GM21737 (cell line): ENCODE results near the gene PSMB3.

ENCODE experiments used
- ATAC-seq: cut with Tn5 transposase; IDR thresholded peaks from one replicate; pipeline ENCODE4 v1.9.1; 2021; ENCODE audit warnings: mild to moderate bottlenecking, moderate library complexity; ENCODE audit not compliant: unreplicated experiment

The PSMB3 gene

DNA sequence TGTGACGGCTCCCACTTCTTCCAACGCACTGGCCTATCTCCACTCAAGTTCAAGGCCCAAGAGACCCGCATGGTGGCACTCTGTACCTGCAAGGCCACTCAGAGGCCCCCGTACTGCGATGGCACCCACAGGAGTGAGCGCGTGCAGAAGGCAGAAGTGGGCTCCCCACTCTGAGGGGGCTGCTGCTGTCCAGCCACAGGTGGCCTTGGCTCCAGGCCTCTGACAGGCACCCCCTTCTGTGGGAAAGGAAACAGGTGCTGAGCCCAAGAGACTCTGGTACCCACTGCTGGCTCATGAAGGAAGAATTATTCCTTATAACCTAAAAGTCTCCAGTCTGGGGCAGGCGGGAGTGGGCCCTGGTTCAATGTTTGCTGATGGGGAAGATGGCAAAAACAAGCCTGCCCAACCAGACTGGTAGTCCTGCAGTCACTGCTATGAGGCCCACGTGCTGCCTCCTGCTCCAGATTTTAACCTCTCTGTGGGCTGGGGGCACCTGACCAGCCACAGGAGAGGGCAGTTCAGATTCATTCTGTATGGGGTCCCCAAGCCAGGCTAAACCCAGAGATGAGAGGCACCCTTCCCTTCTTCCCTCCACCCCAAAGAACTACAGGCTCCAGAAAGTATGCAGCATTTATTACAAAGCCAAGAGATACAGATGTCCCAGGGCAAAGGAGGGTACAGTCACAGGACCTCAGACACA lies 19.1 kb upstream of the PSMB3 start:
- ATAC-seq = no peak

- ATAC-seq = no peak
These were observed 18.3 kb upstream of the PSMB3 start for GRCh38 chr17:38733982-38734973.

DNA sequence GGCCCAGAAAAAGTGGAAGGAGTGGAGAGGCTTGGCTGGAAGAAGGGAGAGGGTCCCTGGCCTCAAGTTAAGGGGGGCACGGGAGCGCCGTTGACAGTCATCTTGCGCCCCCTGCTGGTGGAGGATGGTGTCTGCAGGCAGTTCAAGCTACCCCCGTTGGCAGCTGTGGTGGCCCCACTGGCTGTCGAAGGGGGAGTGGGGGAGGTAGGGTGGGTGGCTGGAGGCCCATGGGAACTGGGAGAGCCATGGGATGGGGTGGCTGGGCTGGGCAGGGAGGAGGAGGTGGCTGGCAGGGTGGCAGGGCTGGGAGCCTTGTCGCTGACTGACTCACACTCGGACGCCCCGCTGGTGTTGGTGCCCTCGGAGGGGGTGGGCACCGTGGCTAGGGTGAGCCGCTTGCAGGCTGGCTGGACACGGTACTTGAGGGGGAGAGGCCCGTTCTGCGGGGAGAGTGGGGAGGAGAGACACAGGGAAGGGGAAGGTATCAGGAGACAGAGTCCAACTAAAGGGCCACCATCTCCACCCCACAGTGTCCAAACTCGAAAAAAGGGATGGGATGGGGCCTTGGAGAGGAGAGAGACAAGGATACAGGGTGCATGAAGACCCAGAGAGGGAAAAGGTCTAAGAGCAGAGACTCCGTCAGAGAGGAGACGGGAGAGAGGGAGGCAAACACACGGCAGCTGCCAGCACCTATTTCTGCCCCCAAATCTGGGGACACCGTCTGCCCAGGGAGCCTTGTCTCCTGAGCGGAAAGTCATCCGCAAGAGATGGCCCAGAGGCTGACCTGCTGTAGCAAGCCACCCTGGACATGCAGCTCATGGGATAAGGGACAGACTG lies 17.2 kb upstream of the PSMB3 start:
- ATAC-seq = no peak

GRCh38 chr17:38738007-38738662 lies 14.4 kb upstream of the PSMB3 start:
- ATAC-seq = no peak

DNA sequence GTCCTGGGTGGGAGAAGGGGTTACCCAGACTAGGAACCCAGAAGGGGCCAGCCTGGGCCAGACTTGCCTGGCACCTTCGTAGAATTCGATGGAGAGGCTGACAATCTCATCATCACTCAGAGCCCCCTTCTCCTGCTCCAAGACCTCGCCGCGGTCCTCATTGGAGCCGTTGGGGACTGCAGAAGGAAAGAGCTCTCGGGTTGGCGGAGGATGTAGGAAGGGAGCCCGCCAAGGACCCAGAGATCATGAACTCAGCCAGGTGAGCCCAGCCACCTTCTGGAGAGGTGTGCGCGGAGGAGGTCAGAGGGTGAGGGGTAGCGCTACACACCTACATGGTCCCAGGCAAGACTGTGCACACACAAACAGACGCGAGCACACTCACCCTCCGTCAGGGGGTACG lies 13.9 kb upstream of the PSMB3 start:
- ATAC-seq = no peak

DNA sequence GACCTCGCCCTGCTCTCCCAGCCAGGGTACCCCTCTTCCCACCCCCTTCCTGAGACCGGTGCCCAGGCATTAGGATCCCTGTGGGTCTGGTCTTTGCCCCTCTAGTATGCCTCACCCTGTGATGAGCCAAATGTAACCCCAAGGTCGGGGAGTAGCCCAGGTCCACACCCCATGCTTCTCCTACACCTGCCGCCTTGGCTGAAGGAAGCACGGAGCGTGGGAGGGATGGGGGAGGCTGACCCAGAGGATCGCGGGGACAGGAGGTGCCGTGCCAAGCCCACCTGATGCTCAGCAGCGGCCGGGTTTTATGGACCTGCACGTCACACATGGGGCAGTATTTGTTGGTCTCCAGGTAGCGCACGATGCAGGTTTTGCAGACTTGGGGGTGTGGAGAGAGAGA lies 13.2 kb upstream of the PSMB3 start:
- ATAC-seq = no peak

DNA sequence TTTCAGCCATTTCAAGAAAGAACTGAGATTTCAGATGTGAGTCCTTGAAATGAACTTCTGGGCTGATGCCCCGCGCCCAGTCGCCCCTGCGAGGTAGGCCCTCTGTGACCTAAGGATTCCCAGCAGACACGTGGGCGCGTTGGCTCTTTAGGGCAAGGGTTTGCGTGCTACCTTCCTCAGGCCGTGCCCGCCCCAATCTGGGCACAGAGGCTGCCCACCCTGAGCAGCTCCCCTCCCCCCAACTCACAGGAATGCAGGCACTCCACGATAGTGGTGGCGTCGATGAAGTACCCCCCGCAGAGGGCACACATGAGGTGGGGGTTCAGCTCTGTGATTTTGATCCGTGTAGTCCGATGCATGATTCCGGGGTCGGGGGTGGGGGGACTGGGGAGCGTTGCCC lies 12.5 kb upstream of the PSMB3 start:
- no peak for ATAC-seq

- ATAC-seq = no peak
These were observed 11.7 kb upstream of the PSMB3 start for GRCh38 chr17:38740806-38741205.

- ATAC-seq = no peak
These were observed 11.1 kb upstream of the PSMB3 start for GRCh38 chr17:38741461-38741860.

- ATAC-seq = no peak
These were observed 10.6 kb upstream of the PSMB3 start for GRCh38 chr17:38741921-38742410.

DNA sequence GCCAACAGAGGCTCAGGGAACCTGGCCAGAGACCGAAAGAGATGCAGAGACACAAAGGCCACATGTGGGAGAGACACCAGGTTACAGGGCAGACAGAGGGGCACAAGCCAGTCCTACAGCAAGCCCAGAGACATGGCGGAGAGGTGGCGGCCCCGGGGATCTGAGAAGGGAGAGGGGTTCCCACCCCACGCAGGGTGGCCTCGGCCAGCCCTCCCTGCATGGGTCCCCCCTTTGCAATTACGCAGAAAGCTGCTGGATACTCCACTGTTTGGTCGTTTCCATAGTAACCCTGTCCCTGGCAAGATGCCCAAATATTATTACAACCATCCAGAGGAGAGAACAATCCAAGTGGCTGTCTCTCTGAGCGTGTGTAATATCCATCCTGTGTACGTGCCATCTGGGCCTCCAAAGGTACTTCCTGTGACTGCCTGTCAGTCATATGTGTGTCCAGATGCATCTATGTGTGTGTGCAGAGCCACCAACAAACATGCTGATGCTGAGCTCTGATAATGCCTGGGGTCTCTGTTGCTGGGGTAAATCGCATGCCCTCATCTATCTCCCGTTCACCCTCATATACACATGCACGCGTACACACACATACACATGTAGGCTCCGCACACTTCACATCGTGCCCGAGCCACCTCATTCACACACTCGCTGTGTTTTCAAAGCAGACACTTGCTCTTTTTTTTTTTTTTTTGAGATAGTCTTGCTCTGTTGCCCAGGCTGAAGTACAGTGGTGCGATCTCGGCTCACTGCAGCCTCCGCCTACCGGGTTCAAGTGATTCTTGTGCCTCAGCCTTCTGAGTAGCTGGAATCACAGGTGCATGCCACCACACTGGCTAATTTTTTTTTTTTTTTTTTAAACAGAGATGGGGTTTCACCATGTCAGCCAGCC lies 9.9 kb upstream of the PSMB3 start:
- ATAC-seq = no peak

GRCh38 chr17:38743556-38744171 lies 8.9 kb upstream of the PSMB3 start:
- no peak for ATAC-seq

DNA sequence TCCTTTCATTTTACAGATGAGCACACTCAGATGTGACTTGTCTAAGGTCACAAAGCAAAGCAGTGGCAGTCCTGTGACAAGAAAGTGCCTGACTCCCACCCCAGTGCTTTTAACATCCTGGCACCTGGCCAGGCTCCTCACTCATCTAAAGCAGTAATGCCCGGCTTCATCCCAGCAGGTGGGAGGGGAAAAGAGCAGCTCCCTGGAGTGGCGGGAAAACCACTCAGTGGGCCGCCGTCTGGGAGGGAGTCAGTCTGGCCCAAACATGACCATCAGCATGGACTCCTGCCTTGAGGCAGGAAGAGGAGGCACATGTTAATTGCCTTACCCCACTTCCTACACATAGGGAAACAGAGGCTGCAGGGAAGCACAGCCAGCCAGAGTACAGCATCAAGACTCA lies 7.0 kb upstream of the PSMB3 start:
- ATAC-seq = no peak

- no peak for ATAC-seq
These were observed 6.3 kb upstream of the PSMB3 start for GRCh38 chr17:38746004-38746848.

DNA sequence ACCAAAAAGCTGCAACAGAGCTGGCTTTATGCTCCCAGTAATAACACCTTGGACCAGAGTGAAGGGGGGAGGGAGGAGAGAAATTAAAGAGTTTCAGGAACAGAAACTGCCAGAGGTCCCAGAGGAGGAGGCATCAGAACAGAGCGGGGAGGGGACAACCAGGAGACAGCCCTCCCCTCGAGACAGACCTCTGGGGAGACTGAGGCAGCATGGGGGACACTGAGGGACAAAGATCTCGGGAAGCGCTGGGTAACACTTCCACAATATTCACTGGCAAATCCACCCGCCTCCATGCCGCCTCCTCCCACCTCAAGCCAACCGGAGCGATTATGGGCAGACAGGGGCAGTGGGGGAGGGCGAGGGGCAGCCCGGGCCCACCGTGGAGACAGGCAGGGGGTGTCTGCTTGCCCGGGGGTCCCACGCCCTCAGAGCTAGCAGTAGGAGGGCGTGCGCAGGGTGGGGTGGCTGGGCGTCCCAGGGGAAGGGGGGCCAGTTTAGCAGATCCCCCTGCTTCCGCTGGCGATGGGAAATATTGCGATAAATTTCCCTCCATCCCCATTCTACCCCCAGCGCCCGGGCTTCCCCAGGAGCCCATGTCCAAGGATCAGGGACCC lies 5.6 kb upstream of the PSMB3 start:
- no peak for ATAC-seq

GRCh38 chr17:38747463-38748148 lies 4.9 kb upstream of the PSMB3 start:
- no peak for ATAC-seq
